ENCODE measurements around the gene HSD17B12. TPM values are rescaled to one million over a fixed set of nuclear protein-coding genes. Genes with fewer than 3 reads are reported as not detected.
A peak's percentile ranks its signal among the peaks of the same experiment; 100 is the strongest.

HSD17B12 gene
- total RNA-seq, 1 donor from 2014 or later, result 48.4 TPM

DNA sequence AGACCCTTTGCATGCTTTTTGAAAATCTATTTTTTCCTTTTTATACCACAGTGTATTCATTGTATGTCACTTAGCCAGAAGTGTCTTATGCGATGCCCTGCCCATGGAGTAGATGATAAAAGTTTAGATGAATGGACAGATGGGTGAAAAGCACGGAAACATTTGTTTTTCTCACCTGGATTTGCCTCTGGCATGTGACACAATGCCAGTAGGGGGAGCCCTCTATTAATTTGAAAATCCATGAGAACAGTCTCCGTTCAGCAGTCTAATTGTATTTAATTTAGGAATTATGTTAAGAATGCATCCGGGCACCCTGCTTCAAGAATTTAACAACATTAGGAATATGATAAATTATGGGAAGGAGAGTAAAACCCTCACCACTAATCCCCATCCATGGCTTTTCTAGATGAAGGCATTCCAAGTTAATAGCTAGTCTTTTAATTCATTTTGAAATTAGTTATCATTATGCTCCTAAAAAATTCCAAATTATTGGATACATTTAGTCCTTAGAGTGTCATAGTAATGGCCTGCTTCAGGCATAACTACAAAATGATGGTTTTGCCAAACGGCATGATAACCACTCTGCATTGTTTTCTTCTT lies 144.8 kb downstream of the HSD17B12 start:
- no peak overlapping the region for H3K4me3 ChIP-seq
- no peaks in the 10 kb centered on the region for H3K4me1 ChIP-seq
- DNase-seq (ENCODE audit: extremely low spot score in 2 of 2), result no peak
- H3K36me3 ChIP-seq, result no peaks in the 10 kb centered on the region
- TF ChIP-seq, protein P1, sequence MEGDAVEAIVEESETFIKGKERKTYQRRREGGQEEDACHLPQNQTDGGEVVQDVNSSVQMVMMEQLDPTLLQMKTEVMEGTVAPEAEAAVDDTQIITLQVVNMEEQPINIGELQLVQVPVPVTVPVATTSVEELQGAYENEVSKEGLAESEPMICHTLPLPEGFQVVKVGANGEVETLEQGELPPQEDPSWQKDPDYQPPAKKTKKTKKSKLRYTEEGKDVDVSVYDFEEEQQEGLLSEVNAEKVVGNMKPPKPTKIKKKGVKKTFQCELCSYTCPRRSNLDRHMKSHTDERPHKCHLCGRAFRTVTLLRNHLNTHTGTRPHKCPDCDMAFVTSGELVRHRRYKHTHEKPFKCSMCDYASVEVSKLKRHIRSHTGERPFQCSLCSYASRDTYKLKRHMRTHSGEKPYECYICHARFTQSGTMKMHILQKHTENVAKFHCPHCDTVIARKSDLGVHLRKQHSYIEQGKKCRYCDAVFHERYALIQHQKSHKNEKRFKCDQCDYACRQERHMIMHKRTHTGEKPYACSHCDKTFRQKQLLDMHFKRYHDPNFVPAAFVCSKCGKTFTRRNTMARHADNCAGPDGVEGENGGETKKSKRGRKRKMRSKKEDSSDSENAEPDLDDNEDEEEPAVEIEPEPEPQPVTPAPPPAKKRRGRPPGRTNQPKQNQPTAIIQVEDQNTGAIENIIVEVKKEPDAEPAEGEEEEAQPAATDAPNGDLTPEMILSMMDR (IDR thresholded peaks at IDR 0.05), result no peak
- no peak for TF ChIP-seq POLR2AphosphoS5 (IDR thresholded peaks at IDR 0.05; ENCODE audit: insufficient read depth in 1 of 2, low read depth in 1 of 2)
- no peak for TF ChIP-seq POLR2A (IDR thresholded peaks at IDR 0.05)
- no peaks in the 10 kb centered on the region for H3K27me3 ChIP-seq
- no peak overlapping the region for H3K27ac ChIP-seq
- H3K9me3 ChIP-seq, result no peaks in the 10 kb centered on the region
- intact Hi-C loops (cut with DNase I), result no loop called here

- TF ChIP-seq, protein P1 (IDR thresholded peaks at IDR 0.05), result no peak
- TF ChIP-seq POLR2A (IDR thresholded peaks at IDR 0.05) (no peak), POLR2AphosphoS5 (IDR thresholded peaks at IDR 0.05; ENCODE audit: insufficient read depth in 1 of 2, low read depth in 1 of 2) (peak in 1 of 2 donors; percentile 36)
- intact Hi-C loops (cut with DNase I), result no loop called here
- no peaks in the 10 kb centered on the region for H3K9me3 ChIP-seq
- no peaks in the 10 kb centered on the region for H3K4me1 ChIP-seq
- H3K27me3 ChIP-seq, result no peaks in the 10 kb centered on the region
- no peak overlapping the region for H3K27ac ChIP-seq
- H3K4me3 ChIP-seq, result no peak overlapping the region
- no peaks in the 10 kb centered on the region for H3K36me3 ChIP-seq
- no peak for DNase-seq (ENCODE audit: extremely low spot score in 2 of 2)
Observed at GRCh38 chr11:43830928-43831440, 150.4 kb downstream of the HSD17B12 start.

- Histone ChIP-seq H3K27me3 (no peaks in the 10 kb centered on the region), H3K36me3 (no peaks in the 10 kb centered on the region), H3K27ac (no peak overlapping the region), H3K4me3 (no peak overlapping the region), H3K4me1 (no peaks in the 10 kb centered on the region), H3K9me3 (no peaks in the 10 kb centered on the region)
- intact Hi-C loops (cut with DNase I), result no loop called here
- no peak for DNase-seq (ENCODE audit: extremely low spot score in 2 of 2)
- TF ChIP-seq POLR2AphosphoS5 (IDR thresholded peaks at IDR 0.05; ENCODE audit: insufficient read depth in 1 of 2, low read depth in 1 of 2) (no peak), POLR2A (IDR thresholded peaks at IDR 0.05) (no peak)
- TF ChIP-seq, protein P1 (IDR thresholded peaks at IDR 0.05), result no peak
Observed at GRCh38 chr11:43832536-43832935, 152.0 kb downstream of the HSD17B12 start.

DNA sequence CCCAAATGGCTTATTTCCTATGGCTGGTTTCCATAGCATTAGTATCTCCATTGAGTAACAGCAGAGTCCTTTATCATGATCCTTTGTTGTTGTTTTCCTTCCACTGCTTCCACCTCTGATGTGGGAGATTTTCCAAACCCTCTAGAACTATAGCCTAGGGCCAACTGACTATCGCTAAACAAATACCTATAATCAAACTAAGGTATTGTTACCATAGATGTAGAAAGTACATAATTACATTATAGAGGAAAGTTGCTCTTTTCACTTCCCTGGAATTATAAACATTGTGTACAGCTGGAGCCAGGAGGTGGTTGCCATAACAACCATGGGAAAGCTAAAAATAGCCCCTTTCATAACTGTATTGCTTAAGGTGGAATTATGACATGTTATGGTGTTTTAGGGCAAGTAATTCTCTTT lies 153.1 kb downstream of the HSD17B12 start:
- TF ChIP-seq, protein P1 (IDR thresholded peaks at IDR 0.05), result no peak
- no peak for TF ChIP-seq POLR2AphosphoS5 (IDR thresholded peaks at IDR 0.05; ENCODE audit: insufficient read depth in 1 of 2, low read depth in 1 of 2)
- no peak for TF ChIP-seq POLR2A (IDR thresholded peaks at IDR 0.05)
- no peak overlapping the region for H3K27ac ChIP-seq
- H3K4me3 ChIP-seq, result no peak overlapping the region
- DNase-seq (ENCODE audit: extremely low spot score in 2 of 2), result no peak
- no peaks in the 10 kb centered on the region for H3K4me1 ChIP-seq
- no peaks in the 10 kb centered on the region for H3K36me3 ChIP-seq
- H3K27me3 ChIP-seq, result no peaks in the 10 kb centered on the region
- no peaks in the 10 kb centered on the region for H3K9me3 ChIP-seq
- intact Hi-C loops (cut with DNase I), result no loop called here

GRCh38 chr11:43834286-43834685 lies 153.7 kb downstream of the HSD17B12 start:
- no peak overlapping the region for H3K4me3 ChIP-seq
- no peaks in the 10 kb centered on the region for H3K9me3 ChIP-seq
- intact Hi-C loops (cut with DNase I), result no loop called here
- no peak for DNase-seq (ENCODE audit: extremely low spot score in 2 of 2)
- TF ChIP-seq POLR2AphosphoS5 (IDR thresholded peaks at IDR 0.05; ENCODE audit: insufficient read depth in 1 of 2, low read depth in 1 of 2) (no peak), POLR2A (IDR thresholded peaks at IDR 0.05) (no peak)
- TF ChIP-seq, protein P1 (IDR thresholded peaks at IDR 0.05), result no peak
- H3K27me3 ChIP-seq, result no peaks in the 10 kb centered on the region
- no peak overlapping the region for H3K27ac ChIP-seq
- H3K4me1 ChIP-seq, result no peaks in the 10 kb centered on the region
- no peaks in the 10 kb centered on the region for H3K36me3 ChIP-seq
